NCI-H2196 treated with DMSO at 0.1 percent for 48 hours (cell line): ENCODE data around the gene NBPF1.
"Not testable (repeated sequence)": the region's sequence is repeated elsewhere in the genome, so short reads cannot be mapped to it uniquely, and the experiment has no call there.

Source experiments
- DNase-seq: peaks from one replicate; lab custom pipeline; 2025; ENCODE audit not compliant: unreplicated experiment; lab: John Stamatoyannopoulos, UW

The NBPF1 gene

DNA sequence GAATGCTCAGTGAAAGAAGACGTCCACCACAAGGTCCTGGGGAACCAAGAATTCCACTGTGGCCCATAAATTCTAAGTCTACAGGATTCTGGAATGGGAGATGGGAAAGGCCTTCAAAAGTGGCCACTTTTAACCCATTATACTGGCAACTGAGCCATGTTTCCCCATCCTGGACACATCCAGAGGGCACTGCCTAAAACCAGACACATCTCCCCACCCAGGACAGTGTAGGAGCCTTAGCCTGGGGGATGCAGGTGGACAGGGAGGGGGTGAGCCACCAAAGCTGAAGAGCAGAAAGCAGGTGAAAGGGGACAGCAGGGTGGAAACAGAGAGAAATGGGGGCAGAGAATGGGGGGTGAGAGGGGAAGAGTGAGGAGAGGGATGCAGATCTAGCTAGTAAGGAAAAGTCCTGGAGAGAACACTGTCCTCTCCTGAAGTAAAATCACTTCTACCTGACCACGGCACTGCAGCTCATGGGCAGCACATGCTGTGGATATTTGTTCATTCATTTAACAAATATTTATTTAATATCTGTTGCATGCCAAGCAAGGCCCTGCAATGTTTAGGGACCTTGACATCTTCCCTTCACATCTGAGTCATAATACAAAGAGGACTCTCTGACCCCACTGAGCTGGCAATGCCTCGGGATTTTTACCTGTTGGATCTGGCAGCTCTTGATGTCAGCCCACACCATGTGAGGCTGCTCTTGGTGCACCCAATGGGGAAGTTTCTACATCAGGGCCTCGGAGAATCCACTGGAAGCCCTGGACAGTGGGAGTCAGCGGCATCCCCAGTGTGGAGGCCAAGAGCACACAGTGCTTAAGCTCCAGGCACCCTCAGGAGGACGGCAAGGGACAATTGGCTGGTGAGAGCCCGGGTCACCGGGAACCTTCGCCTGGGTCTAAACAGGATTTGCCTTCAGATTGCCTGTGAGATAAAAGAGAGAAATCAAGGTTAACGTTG is 5.2 kb downstream of the NBPF1 start:
- DNase-seq, result peak; percentile 52

DNA sequence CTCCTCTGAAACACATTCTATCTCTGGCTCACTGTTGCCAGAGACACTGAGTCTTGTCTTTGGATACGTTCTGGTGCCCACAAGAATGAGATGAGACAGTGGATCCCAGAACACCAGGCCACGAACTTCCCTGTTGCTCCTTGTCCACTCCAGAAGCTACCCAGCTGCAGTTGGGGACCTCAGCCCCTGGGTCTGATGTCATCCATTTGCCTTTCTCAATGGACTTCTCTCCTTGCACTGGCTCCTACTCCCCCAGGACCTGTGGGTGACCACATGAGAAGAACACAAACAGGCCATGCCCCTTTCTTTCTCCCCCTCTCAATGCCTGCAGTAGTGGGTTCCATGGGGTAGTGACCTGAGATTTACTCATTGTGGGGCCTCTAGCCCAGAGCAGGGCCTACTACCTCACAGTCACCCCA is 5.9 kb downstream of the NBPF1 start:
- DNase-seq, result no peak

DNA sequence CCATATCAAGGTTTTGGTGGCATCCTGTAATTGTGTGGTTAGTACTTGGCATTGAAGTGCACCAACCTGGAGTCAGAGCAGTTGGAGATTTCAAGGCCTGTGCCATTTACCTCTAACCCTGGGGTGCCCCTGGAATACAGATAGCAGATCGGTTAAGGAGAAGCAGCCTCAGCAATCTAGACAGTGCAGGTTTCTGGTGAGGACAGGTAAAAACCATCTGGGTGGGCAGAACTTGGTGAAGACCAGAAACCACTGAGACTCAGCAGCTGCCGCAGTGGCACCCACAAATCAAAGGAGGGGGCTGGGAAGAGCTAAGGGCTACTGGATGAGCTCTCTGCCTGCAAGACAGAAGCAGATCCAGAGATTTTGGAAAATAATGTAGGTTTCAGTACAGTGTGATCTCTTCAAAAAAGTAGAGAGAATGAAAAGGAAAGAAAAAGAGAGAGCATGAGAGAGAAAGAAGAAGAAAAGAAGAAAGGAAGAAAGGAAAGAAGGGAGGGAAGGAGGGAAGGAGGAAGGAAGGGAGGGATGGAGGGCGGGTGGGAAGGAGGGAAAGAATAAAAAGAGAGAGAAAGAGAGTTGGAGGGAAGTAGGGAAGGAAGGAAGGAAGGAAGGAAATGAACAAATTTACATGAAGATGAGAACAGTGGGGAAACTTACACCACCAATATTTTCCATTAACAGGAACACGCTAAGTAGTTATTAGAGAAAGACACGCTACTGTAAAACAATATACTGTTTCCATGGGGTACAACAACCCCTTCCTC is 6.5 kb downstream of the NBPF1 start:
- not testable (repeated sequence) for DNase-seq

DNA sequence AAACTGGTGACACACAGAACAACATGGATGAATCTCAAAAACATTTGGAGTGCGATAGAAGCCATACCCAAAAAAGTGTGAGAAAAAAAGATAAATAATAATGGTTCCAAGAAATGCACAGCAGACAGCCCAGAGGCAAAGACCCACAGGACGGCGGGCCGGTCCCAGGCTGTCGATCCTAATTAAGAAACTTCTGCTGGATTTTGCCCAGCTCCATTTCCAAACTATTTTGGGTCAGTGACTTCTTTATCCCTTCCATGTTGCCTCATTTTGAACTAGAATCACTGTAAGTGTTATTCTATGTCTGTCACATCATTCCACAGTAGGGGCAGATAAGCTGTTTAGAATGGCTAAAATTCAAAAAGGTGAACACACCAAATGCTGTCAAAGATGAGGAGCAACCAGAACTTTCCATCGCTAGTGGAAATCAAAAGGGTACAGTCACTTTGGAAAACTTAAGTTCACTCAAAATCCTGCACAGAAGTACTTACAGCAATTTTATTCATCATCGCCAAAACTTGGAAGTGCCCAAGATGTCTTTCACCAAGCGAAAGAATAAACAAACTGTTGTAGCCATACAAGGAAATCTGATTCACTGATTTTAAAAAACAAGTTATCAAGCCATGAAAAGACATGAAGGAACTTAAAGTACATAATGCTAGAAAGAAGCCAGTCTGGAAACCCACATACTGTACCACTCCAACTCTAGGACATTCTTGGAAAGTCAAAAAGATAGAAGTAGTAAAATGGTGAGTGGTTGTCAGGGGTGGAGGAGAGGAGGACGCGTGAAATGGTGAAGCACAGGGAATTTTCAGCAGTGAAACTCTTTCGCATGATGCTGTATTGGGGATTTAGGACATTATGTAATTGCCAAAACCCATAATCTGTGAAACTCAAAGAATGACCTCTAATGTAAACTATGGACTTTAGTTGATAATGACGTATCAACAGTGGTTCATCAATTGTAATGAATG is 7.5 kb downstream of the NBPF1 start:
- DNase-seq, result no peak

DNA sequence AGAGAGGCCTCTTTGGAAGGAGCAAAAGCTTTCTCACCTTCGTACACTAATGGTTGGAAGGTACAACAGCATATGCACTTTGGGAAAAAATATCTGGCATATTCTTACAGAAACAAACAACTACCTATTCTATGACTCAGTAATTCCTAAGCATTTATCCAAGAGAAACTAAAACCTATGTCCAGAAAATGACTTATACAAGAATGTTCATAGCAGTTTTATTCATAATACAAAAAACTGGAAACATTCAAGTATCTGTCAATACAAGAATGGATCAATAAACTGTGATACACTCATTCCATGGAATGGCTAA is 8.2 kb downstream of the NBPF1 start:
- no peak for DNase-seq

DNA sequence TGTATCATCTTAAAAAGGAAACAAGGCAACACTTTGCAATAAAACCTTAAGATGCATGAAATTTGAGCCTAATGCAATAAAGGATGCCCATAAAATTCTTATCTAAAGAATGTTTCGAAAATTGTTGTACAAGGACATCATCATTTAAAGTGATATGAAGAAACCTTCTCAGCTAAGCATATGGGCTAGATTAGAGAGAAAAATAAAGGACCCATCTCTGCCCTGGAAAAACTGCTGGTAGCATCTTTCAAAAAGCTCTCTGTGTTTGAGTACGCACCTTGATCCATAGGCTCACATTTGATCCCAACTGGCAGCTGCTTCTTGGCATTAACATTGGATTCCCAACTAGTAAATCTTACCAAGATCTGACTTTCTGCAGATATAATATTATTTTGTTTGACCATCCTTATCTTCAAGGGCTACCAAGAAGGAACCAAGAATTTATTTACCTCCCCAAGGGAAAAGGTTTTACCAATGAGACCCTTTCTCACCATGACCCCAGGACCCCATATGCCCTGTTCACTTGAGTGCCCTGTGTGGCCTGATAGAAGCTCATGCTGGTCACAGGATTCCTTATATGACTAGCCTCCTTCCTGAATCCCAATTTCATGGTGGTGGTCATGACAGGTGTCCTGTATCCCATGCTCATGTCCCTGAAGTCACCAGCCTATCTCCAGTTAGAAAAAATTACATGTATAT is 8.7 kb downstream of the NBPF1 start:
- DNase-seq, result not testable (repeated sequence)

DNA sequence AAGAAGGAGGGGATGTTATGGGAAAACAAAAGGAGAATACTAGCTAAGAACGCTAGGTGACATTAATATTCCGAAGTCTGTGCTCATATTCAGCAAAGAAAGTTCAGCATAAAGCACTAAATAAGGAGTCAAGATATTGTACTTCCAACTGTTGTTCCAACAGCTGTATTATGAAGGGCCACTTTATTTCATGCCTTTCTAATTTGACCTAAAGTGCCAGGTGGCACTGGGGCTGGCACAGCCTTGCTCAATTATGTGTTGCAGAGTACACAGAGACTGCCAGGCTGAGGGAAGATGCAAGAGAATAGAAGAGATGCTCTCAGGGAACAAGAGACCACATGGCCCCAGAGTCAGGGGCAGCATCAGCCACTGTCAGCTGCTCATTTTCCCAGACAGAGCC is 9.7 kb downstream of the NBPF1 start:
- DNase-seq, result not testable (repeated sequence)

DNA sequence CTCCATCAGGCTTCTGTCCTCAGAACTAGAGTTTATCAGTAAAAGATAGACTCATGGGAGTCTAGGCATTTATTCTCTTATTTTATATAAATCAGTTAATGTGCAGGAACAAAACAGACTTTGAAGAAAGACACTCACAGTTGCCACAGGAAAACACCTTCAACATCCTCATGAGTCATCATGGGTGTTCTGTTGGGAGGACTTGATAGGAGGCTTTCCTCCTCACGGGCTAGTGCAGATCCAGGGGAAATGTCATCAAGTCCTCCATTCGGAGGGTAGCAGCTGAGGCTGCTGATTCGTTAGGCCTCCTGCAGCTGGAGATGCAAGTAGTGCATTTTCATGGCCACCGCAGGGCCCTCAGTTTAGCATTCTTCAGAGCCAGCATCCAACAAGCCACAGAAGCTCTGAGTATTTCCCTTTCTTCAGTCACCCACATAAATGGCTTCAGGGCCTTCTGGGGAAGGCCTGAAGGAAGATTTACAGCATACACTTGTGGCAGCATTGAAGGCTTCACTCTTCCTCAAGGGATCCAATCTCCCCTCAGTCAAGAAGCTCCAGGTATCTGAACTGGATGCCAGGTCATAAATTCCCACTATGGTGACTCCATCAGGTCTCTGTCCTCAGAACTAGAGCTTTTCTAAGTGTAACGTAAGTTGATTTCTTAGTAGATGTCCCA is 10.9 kb downstream of the NBPF1 start:
- DNase-seq, result not testable (repeated sequence)

DNA sequence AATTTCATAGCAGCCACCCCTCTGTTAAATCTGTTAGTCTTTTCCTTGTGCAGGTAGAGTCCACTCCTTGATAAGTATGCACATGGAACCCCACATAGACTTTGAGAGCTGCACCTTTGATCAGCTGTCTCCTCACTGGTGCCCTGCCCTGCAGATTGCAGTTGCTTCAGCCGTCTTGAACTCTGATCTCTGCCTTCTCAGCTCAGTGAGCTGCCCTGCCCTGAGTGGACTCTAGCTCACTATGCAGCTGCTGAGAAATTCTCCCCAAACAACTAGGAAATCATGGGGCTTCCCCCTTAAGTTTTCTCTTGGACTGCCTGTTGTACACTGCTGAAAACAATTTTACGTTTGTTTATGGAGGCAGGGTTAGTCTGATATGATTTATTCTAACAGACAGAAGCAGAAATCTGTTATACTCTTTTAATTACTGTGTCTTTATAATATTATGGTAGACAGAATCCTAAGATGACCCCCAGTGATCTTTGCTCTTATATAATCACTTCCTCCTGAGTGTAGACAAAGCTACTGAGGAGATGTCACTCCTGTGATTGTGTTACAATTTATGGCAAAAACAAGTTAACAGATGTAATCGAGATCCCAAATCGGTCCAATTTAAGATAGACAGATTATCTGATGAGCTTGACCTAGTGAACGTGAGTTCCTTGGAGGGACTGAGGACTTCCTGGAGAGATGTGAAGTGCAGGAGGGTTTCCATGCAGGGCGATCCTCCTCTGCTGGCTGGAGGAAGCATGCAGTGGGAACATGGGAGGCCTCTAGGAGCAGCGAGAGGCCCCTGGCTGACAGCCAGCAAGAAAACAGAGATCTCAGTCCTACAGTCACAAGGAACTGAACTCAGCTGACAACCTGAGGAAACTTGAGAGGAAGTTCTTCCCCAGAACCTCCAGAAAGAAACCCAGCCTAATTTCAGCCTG is 12.2 kb downstream of the NBPF1 start:
- DNase-seq, result not testable (repeated sequence)

DNA sequence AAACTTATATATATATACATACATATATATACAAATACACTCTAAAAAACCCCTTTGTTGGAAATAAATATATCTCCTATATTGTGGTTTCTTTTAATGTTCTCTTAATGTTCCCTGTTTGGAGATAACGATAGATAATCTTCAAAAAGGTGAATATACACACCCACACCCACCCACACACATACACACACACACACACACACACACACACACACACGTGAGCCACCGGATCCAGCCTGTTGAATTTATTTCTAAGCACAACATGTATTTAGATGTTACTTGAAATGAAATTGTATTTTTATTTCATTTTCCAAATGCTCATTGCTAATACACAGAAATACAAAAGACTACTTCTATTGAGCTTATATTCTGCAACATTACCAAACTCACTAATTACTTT is 14.0 kb downstream of the NBPF1 start:
- not testable (repeated sequence) for DNase-seq

DNA sequence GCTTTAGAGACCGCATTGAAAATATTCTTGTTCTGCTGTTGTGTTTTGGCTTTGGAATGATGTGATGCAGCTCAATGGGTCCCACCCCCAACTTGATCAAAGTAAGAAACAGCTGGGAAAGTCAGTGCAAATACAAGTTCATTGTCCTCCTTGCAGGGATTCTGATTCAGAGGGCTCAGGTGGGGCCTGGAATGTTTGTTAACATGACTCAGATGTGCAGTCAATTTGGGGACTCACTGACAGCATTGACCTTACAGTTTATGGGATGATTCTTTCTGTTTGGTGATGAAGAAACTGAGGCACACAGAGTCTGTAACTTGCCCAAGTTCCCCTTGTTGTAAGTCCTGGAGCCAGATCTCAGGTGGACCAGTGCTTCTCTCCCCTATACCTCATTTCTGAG is 18.1 kb downstream of the NBPF1 start:
- not testable (repeated sequence) for DNase-seq

DNA sequence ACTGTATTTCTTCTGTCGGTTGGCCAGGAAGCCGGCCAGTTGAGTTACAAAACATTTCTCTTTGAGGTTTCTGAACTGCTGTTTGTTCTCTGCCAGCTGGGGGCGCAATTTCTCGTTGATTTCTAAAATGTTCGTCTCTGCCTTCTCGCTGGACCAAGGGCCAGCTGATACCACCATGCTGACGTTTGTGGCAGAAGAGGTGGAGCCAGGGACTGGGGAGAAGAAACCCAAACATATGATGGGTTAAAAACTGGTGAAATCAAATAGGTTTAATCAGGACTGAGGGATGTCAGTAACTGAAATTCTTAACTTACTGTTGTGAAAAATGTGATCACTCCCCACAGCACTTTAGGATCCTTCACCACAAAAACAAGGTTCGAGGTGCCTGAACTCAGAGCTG is 21.5 kb downstream of the NBPF1 start:
- DNase-seq, result not testable (repeated sequence)

DNA sequence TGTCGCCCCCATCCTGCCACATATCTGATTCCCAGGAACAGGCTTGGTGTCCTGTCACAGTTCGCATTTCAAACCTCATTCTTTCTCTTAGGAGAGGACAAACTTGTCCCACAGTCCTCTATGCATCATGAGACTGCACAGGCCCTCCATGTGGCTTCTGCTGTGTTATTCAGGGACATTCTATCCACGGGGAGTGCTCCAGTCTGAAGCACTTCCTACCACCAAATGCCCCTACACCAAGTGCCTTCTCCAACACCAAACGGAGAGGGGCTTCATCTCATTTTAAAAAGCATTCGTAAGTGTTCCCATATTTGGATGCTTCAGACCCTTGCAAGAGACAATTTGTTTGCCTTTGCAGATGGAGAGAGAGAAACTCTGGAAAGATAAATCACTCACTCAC is 25.3 kb downstream of the NBPF1 start:
- DNase-seq, result not testable (repeated sequence)

DNA sequence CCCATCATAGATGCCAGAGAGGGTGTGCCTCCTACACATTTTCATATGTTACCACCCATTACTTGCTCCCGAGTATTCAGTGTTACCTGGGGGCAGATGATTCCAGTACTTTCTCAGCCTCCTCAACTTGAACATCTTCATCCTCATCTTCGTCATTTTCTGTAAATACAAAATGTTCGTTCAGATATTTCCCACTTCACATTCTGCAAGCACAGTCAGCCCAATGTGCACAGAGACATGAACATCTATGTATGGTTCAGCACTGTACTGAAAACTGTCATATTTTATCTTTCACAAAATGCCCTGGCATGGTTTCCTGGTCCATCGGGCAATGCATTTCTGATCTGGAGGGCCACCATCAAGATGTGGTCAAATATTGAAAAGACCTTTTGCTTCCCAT is 25.7 kb downstream of the NBPF1 start:
- not testable (repeated sequence) for DNase-seq

DNA sequence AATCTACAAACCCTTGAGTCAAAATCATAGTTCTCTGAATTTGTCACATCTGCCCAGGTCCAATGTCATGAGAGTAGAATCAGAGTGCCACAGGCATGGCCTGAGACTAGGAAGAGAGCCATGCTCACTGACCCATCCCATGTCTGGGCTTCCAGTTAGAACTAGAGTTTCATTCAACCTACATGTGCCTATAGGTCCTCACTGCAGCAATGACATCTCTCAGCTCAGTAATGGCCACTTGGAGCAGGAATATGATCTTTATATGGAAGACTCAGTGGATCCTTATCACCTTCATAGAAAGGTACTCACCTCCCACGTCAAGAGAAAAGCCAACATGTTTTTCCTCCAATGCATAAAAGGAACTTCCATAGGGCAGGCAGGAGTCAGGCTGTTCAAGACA is 48.0 kb downstream of the NBPF1 start:
- not testable (repeated sequence) for DNase-seq

DNA sequence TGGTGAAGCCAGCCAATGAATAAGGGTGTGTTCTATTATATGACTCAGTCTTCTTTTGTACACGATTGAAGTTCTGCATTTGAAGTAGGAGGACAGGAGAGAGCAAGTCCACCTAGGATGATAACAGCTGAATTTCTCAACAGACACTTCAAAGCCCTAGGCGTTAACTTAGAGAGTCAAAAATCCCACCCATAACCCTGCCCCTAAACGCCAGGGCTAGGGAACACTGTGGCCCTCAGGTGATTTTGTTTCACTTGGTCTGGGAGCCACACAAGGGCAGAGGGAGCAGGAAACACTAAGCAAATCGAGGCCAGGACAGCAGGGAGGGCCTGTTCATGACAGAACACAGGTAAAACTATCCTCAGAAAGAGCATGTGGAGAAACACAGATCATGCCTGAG is 52.3 kb downstream of the NBPF1 start:
- not testable (repeated sequence) for DNase-seq

DNA sequence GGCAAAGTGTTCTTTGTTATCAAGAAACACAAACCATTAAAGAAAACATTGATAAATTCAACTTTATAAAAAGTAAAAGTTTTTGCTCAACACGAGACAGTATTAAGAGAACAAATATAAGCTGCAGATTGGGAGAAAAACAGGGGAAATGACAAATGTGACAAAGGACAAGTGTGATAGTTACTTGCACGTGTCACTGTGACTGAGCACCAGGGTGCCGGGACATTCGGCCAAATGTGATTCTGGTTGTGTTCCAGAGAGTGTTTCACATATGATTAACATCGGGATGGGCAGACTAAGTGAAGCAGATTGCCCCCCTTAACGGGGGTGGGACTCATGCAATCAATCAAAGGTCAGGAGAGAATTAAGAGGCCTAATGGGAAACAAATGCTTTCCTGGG is 52.9 kb downstream of the NBPF1 start:
- not testable (repeated sequence) for DNase-seq

DNA sequence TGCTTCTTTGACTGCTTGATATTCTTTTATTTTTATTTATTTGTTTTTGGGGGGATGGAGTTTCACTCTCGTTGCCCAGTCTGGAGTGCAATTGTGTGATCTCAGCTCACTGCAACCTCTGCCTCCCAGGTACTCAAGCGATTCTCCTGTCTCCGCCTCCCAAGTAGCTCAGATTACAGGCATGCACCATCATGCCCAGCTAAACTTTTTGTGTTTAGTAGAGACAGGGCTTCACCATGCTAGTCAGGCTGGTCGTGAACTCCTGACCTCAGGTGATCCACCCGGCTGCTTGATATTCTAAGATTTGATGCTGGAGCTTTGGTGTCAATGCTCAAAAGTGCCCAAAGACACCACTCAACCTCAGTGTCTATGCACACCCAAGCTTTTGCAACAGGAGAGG is 53.7 kb downstream of the NBPF1 start:
- DNase-seq, result not testable (repeated sequence)

DNA sequence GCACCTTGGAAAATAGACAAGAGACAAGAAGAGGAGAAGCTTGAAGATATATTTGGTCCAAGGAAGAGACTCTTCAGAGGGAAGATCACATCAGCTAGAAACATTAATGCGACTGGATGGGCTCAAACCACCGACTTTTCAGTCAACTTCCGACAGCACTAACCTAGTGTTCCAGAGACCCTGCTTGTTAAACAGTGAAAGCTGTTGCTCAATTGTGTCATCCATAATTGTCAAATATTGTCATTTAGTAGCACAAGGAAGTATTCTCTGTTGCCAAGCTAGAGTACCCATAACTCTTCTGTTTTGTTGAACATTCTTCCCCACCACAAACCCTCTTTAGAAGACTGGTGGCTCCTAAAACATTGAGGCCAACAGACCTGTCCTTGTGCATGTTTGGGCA is 56.3 kb downstream of the NBPF1 start:
- DNase-seq, result not testable (repeated sequence)
